Mesendoderm (in vitro differentiated cells): ENCODE measurements around the gene CHIA.

Source experiments
- DNase-seq: peaks from one replicate; pipeline ENCODE4 v3.0.0; 2013
- H2AK5ac ChIP-seq: 2 replicates; pipeline ENCODE4 v1.6.1; 2013; ENCODE audit warnings: low read length, inconsistent platforms
- H2BK120ac ChIP-seq: 2 replicates; pipeline ENCODE4 v1.6.1; 2013; ENCODE audit warnings: low read depth, mild to moderate bottlenecking, low read length, moderate library complexity, mixed read lengths
- H2BK15ac ChIP-seq: replicated peaks from 2 replicates; pipeline ENCODE4 v1.6.1; 2013; ENCODE audit warnings: low read depth, mild to moderate bottlenecking, moderate library complexity
- H2BK5ac ChIP-seq: 2 replicates; pipeline ENCODE4 v1.6.1; 2013; ENCODE audit warnings: low read length, inconsistent platforms
- H3K18ac ChIP-seq: 2 replicates; pipeline ENCODE4 v1.6.1; 2013; ENCODE audit warnings: mild to moderate bottlenecking, low read length, mixed read lengths
- H3K23ac ChIP-seq: one replicate; pipeline ENCODE4 v1.6.1; 2013; ENCODE audit warnings: low read length
- H3K27ac ChIP-seq: 2 replicates; pipeline ENCODE4 v1.5.1; 2013; ENCODE audit warnings: low read depth, mild to moderate bottlenecking, inconsistent platforms, low read length, moderate library complexity
- H3K27me3 ChIP-seq: 2 replicates; pipeline ENCODE4 v1.6.1; 2013; ENCODE audit warnings: low read length, control low read depth, mild to moderate bottlenecking, inconsistent platforms; ENCODE audit not compliant: insufficient read depth, poor library complexity
- H3K36me3 ChIP-seq: 2 replicates; pipeline ENCODE4 v1.6.1; 2013; ENCODE audit warnings: low read length, inconsistent platforms; ENCODE audit not compliant: control insufficient read depth, insufficient read depth
- H3K4ac ChIP-seq: one replicate; pipeline ENCODE4 v1.6.1; 2013; ENCODE audit warnings: low read depth, mild to moderate bottlenecking, low read length, moderate library complexity
- H3K4me1 ChIP-seq: 2 replicates; pipeline ENCODE4 v1.6.1; 2013; ENCODE audit warnings: low read depth, low read length, inconsistent platforms; ENCODE audit not compliant: control insufficient read depth
- H3K4me2 ChIP-seq: 2 replicates; pipeline ENCODE4 v1.6.1; 2013; ENCODE audit warnings: low read length
- H3K4me3 ChIP-seq: 2 replicates; pipeline ENCODE4 v1.5.1; 2013; ENCODE audit warnings: mild to moderate bottlenecking, low read length
- H3K56ac ChIP-seq: one replicate; pipeline ENCODE4 v1.6.1; 2013; ENCODE audit warnings: low read length
- H3K79me1 ChIP-seq: 2 replicates; pipeline ENCODE4 v1.6.1; 2013; ENCODE audit warnings: low read length, inconsistent platforms
- H3K79me2 ChIP-seq: 2 replicates; pipeline ENCODE4 v1.6.1; 2013; ENCODE audit warnings: mild to moderate bottlenecking, low read length; ENCODE audit not compliant: control insufficient read depth, insufficient read depth
- H3K9ac ChIP-seq: 2 replicates; pipeline ENCODE4 v1.6.1; 2013; ENCODE audit warnings: low read length, inconsistent platforms
- H4K5ac ChIP-seq: one replicate; pipeline ENCODE4 v1.6.1; 2013; ENCODE audit warnings: low read length
- H4K8ac ChIP-seq: one replicate; pipeline ENCODE4 v1.6.1; 2013; ENCODE audit warnings: low read depth, mild to moderate bottlenecking, control low read depth, low read length, moderate library complexity
- WGBS: extraction: QIAGEN DNeasy Blood & Tissue Kit; methylation state at CpG from one replicate; pipeline ENCODE4 v1.1.7; 2013; ENCODE audit warnings: low lambda C conversion rate, missing lambda C conversion rate; ENCODE audit not compliant: insufficient coverage; ENCODE audit errors: extremely low coverage; 5-methylcytosine and 5-hydroxymethylcytosine counted together

CHIA gene

GRCh38 chr1:111318523-111318922 lies 27.9 kb downstream of the CHIA start:
- Histone ChIP-seq H3K23ac (no peak overlapping the region), H2BK5ac (no peak overlapping the region), H3K18ac (no peak overlapping the region), H4K8ac (no peak overlapping the region), H3K4me3 (no peak overlapping the region), H4K5ac (no peak overlapping the region), H2BK15ac (no peak overlapping the region), H3K27me3 (no peaks in the 10 kb centered on the region), H3K4me1 (no peaks in the 10 kb centered on the region), H3K79me1 (no peaks in the 10 kb centered on the region), H2BK120ac (no peak overlapping the region), H3K4ac (no peak overlapping the region), H3K9ac (no peak overlapping the region), H3K36me3 (no peaks in the 10 kb centered on the region), H3K4me2 (no peak overlapping the region), H3K79me2 (no peaks in the 10 kb centered on the region), H3K56ac (no peak overlapping the region), H2AK5ac (no peak overlapping the region), H3K27ac (no peak overlapping the region)
- WGBS = no CpG with 5 or more reads among the region's 3 CpGs
- no peak for DNase-seq

GRCh38 chr1:111320066-111320879 lies 29.6 kb downstream of the CHIA start:
- Histone ChIP-seq H3K79me1 (no peaks in the 10 kb centered on the region), H3K18ac (no peak overlapping the region), H3K79me2 (no peaks in the 10 kb centered on the region), H2BK120ac (no peak overlapping the region), H3K4me3 (no peak overlapping the region), H3K4me1 (no peaks in the 10 kb centered on the region), H3K27ac (no peak overlapping the region), H3K9ac (no peak overlapping the region), H4K5ac (no peak overlapping the region), H3K23ac (no peak overlapping the region), H4K8ac (no peak overlapping the region), H3K36me3 (no peaks in the 10 kb centered on the region), H3K56ac (no peak overlapping the region), H3K27me3 (no peaks in the 10 kb centered on the region), H3K4ac (no peak overlapping the region), H2BK5ac (no peak overlapping the region), H2AK5ac (no peak overlapping the region), H3K4me2 (no peak overlapping the region), H2BK15ac (no peak overlapping the region)
- no CpG with 5 or more reads among the region's 12 CpGs for WGBS
- peak; percentile 20 for DNase-seq

- H2AK5ac ChIP-seq = no peak overlapping the region
- H3K9ac ChIP-seq = no peak overlapping the region
- no peak overlapping the region for H4K5ac ChIP-seq
- H3K23ac ChIP-seq = no peak overlapping the region
- H2BK15ac ChIP-seq = no peak overlapping the region
- WGBS = no CpG with 5 or more reads among the region's 1 CpG
- H3K4ac ChIP-seq = no peak overlapping the region
- H2BK120ac ChIP-seq = no peak overlapping the region
- no peaks in the 10 kb centered on the region for H3K27me3 ChIP-seq
- no peaks in the 10 kb centered on the region for H3K4me1 ChIP-seq
- H4K8ac ChIP-seq = no peak overlapping the region
- H3K79me2 ChIP-seq = no peaks in the 10 kb centered on the region
- H2BK5ac ChIP-seq = no peak overlapping the region
- no peak overlapping the region for H3K18ac ChIP-seq
- no peaks in the 10 kb centered on the region for H3K36me3 ChIP-seq
- H3K56ac ChIP-seq = no peak overlapping the region
- DNase-seq = peak; percentile 92
- H3K27ac ChIP-seq = no peak overlapping the region
- no peak overlapping the region for H3K4me2 ChIP-seq
- H3K4me3 ChIP-seq = no peak overlapping the region
- no peaks in the 10 kb centered on the region for H3K79me1 ChIP-seq
Measured at GRCh38 chr1:111323231-111323630, 32.6 kb downstream of the CHIA start.

- H3K23ac ChIP-seq = no peak overlapping the region
- peak overlapping the region; percentile 19 for H3K18ac ChIP-seq
- no CpG with 5 or more reads among the region's 1 CpG for WGBS
- no peaks in the 10 kb centered on the region for H3K27me3 ChIP-seq
- H3K4ac ChIP-seq = no peak overlapping the region
- no peaks in the 10 kb centered on the region for H3K79me1 ChIP-seq
- no peak overlapping the region for H3K56ac ChIP-seq
- no peak overlapping the region for H4K5ac ChIP-seq
- H2BK15ac ChIP-seq = no peak overlapping the region
- H2BK5ac ChIP-seq = no peak overlapping the region
- no peaks in the 10 kb centered on the region for H3K4me1 ChIP-seq
- no peak overlapping the region for H2AK5ac ChIP-seq
- H3K9ac ChIP-seq = no peak overlapping the region
- no peak overlapping the region for H3K4me3 ChIP-seq
- no peaks in the 10 kb centered on the region for H3K79me2 ChIP-seq
- no peaks in the 10 kb centered on the region for H3K36me3 ChIP-seq
- no peak overlapping the region for H3K4me2 ChIP-seq
- H3K27ac ChIP-seq = no peak overlapping the region
- H4K8ac ChIP-seq = no peak overlapping the region
- no peak for DNase-seq
- H2BK120ac ChIP-seq = no peak overlapping the region
Measured at GRCh38 chr1:111332190-111332589, 41.5 kb downstream of the CHIA start.

- Histone ChIP-seq H3K27ac (no peak overlapping the region), H2AK5ac (no peak overlapping the region), H2BK5ac (no peak overlapping the region), H2BK120ac (no peak overlapping the region), H4K5ac (no peak overlapping the region), H3K4me2 (no peak overlapping the region), H3K18ac (no peak overlapping the region), H2BK15ac (no peak overlapping the region), H3K9ac (no peak overlapping the region), H3K27me3 (no peaks in the 10 kb centered on the region), H3K23ac (no peak overlapping the region), H3K4me3 (no peak overlapping the region), H3K79me1 (no peaks in the 10 kb centered on the region), H3K56ac (no peak overlapping the region), H3K4ac (no peak overlapping the region), H4K8ac (no peak overlapping the region), H3K79me2 (no peaks in the 10 kb centered on the region), H3K4me1 (no peaks in the 10 kb centered on the region), H3K36me3 (no peaks in the 10 kb centered on the region)
- no CpG with 5 or more reads among the region's 2 CpGs for WGBS
- peak; percentile 67 for DNase-seq
Measured at GRCh38 chr1:111334169-111334568, 43.5 kb downstream of the CHIA start.
